SU-DHL-6 (cell line): ENCODE results near the gene EPAS1.

Source experiments
- H2AFZ ChIP-seq: fragments of 200-600 bp; sonication (generic); 2 replicates; pipeline ENCODE4 v1.6.1; 2014; ENCODE audit warnings: low read depth, mild to moderate bottlenecking, moderate library complexity, mixed read lengths, antibody characterized with exemption, low read length; ENCODE audit not compliant: severe bottlenecking
- H3F3A ChIP-seq: fragments of 200-600 bp; shearing (Covaris generic); 2 replicates; pipeline ENCODE4 v1.6.0; 2016; ENCODE audit warnings: antibody characterized with exemption, mild to moderate bottlenecking; ENCODE audit not compliant: insufficient read depth
- H3K27ac ChIP-seq: fragments of 200-600 bp; sonication (generic); 2 replicates; pipeline ENCODE4 v1.5.1; 2016; ENCODE audit warnings: low read depth, mild to moderate bottlenecking, low read length, moderate library complexity, mixed read lengths
- H3K27me3 ChIP-seq: fragments of 200-600 bp; sonication (generic), shearing (Covaris generic); 2 replicates; pipeline ENCODE4 v1.6.0; 2014; ENCODE audit warnings: mild to moderate bottlenecking, low read length
- H3K36me3 ChIP-seq: fragments of 200-600 bp; sonication (generic); 2 replicates; pipeline ENCODE4 v1.6.1; 2014; ENCODE audit warnings: mild to moderate bottlenecking, low read length, mixed read lengths
- H3K4me2 ChIP-seq: fragments of 300-600, 200-600 bp; shearing (Covaris generic), sonication (generic); 2 replicates; pipeline ENCODE4 v1.6.0; 2014; ENCODE audit warnings: low read length, low read depth, mild to moderate bottlenecking; ENCODE audit not compliant: poor library complexity, severe bottlenecking
- H3K4me3 ChIP-seq: fragments of 200-600 bp; sonication (generic); 2 replicates; pipeline ENCODE4 v1.5.1; 2014; ENCODE audit warnings: antibody characterized with exemption, low read length, mild to moderate bottlenecking, mixed read lengths; ENCODE audit not compliant: insufficient read depth, poor library complexity, severe bottlenecking
- H3K79me2 ChIP-seq: fragments of 200-600 bp; sonication (generic); 2 replicates; pipeline ENCODE4 v1.6.1; 2014; ENCODE audit warnings: mild to moderate bottlenecking, low read length, moderate library complexity; ENCODE audit not compliant: insufficient read depth
- H3K9ac ChIP-seq: fragments of 200-600 bp; sonication (generic); 2 replicates; pipeline ENCODE4 v1.7.0; 2014; ENCODE audit warnings: mild to moderate bottlenecking, low read length
- H3K9me2 ChIP-seq: fragments of 200-600 bp; sonication (generic); replicated peaks from 2 replicates; pipeline ENCODE4 v1.6.1; 2014; ENCODE audit warnings: low read length; ENCODE audit not compliant: insufficient read depth
- H3K9me3 ChIP-seq: fragments of 200-600 bp; sonication (generic); 2 replicates; pipeline ENCODE4 v1.6.1; 2014; ENCODE audit warnings: low read length, mixed read lengths; ENCODE audit not compliant: insufficient read depth
- H4K20me1 ChIP-seq: fragments of 200-600 bp; sonication (generic); 2 replicates; pipeline ENCODE4 v1.6.1; 2014; ENCODE audit warnings: low read depth, mild to moderate bottlenecking, antibody characterized with exemption, low read length, moderate library complexity, mixed read lengths
- EZH2phosphoT487 ChIP-seq: fragments of 200-600 bp; sonication (generic), shearing (Covaris generic); conservative IDR thresholded peaks from 2 replicates; pipeline ENCODE4 v1.6.1; 2018; ENCODE audit warnings: mild to moderate bottlenecking, antibody characterized with exemption, low read length, moderate library complexity, mixed read lengths
- TF ChIP-seq, protein P1 (sequence below): fragments of 200-600 bp; sonication (generic); IDR thresholded peaks from one replicate; pipeline ENCODE4 v1.5.1; 2017; ENCODE audit warnings: antibody characterized with exemption, mild to moderate bottlenecking, low read length, moderate library complexity; ENCODE audit not compliant: insufficient read depth, poor library complexity, severe bottlenecking

Gene EPAS1

GRCh38 chr2:46276642-46277041, 20.6 kb upstream of the EPAS1 start:
- no peak overlapping the region for H3K9ac ChIP-seq
- TF ChIP-seq EZH2phosphoT487 = no peak
- no peaks in the 10 kb centered on the region for H3K79me2 ChIP-seq
- no peaks in the 10 kb centered on the region for H4K20me1 ChIP-seq
- H3F3A ChIP-seq = no peaks in the 10 kb centered on the region
- no peaks in the 10 kb centered on the region for H3K36me3 ChIP-seq
- H3K27ac ChIP-seq = no peak overlapping the region
- no peaks in the 10 kb centered on the region for H3K9me3 ChIP-seq
- H2AFZ ChIP-seq = no peak overlapping the region
- H3K27me3 ChIP-seq = no peaks in the 10 kb centered on the region
- H3K4me3 ChIP-seq = no peak overlapping the region
- H3K4me2 ChIP-seq = no peak overlapping the region
- H3K9me2 ChIP-seq = no peaks in the 10 kb centered on the region

DNA sequence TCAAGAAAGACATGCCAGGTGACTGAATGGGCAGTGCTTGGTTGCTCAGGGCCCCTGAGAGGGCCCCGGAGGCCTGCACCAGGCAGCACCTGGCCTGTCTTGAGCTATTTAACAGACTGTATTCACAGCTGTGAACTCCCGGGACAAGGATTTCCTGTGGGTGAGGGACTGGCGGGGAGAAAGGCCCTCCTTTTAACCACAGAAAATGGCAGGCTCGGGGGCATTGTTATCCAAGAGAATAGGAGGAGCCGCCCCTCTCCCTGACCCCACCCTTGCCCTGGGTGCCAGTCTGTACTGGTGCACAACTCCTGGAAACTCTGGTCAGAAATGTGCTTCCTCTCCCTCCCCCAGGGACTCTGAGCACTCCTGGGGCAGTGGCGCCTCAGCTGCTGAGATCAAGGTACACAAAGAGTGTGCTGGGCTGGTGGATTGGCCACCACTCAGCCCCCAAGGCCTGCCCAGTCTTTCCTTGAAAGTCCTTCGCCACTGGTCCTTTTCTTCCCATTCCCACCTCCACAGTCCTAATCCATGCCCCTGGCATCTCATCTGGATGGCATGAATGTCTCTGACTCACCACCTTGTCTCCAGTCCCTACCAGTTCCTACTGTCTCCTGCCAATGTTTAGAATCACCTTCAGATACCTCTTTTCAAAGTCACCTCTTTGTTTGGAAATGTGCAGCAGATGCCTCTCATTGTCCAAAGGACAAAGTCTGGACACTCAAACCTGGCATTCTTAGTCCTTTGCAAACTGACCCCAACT, 19.6 kb upstream of the EPAS1 start:
- H2AFZ ChIP-seq = no peak overlapping the region
- H3K4me2 ChIP-seq = no peak overlapping the region
- H4K20me1 ChIP-seq = no peaks in the 10 kb centered on the region
- no peaks in the 10 kb centered on the region for H3K9me3 ChIP-seq
- no peaks in the 10 kb centered on the region for H3F3A ChIP-seq
- H3K79me2 ChIP-seq = no peaks in the 10 kb centered on the region
- no peak overlapping the region for H3K27ac ChIP-seq
- TF ChIP-seq, protein P1, sequence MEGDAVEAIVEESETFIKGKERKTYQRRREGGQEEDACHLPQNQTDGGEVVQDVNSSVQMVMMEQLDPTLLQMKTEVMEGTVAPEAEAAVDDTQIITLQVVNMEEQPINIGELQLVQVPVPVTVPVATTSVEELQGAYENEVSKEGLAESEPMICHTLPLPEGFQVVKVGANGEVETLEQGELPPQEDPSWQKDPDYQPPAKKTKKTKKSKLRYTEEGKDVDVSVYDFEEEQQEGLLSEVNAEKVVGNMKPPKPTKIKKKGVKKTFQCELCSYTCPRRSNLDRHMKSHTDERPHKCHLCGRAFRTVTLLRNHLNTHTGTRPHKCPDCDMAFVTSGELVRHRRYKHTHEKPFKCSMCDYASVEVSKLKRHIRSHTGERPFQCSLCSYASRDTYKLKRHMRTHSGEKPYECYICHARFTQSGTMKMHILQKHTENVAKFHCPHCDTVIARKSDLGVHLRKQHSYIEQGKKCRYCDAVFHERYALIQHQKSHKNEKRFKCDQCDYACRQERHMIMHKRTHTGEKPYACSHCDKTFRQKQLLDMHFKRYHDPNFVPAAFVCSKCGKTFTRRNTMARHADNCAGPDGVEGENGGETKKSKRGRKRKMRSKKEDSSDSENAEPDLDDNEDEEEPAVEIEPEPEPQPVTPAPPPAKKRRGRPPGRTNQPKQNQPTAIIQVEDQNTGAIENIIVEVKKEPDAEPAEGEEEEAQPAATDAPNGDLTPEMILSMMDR = no peak
- no peak for TF ChIP-seq EZH2phosphoT487
- H3K9ac ChIP-seq = no peak overlapping the region
- H3K4me3 ChIP-seq = no peak overlapping the region
- H3K9me2 ChIP-seq = no peaks in the 10 kb centered on the region
- no peaks in the 10 kb centered on the region for H3K36me3 ChIP-seq
- no peaks in the 10 kb centered on the region for H3K27me3 ChIP-seq

- Histone ChIP-seq H3K4me3 (no peak overlapping the region), H4K20me1 (no peaks in the 10 kb centered on the region), H3K27me3 (no peaks in the 10 kb centered on the region), H3K79me2 (no peaks in the 10 kb centered on the region), H3K36me3 (no peaks in the 10 kb centered on the region), H3K9me2 (no peaks in the 10 kb centered on the region), H3K27ac (no peak overlapping the region), H3K9me3 (no peaks in the 10 kb centered on the region), H3F3A (no peaks in the 10 kb centered on the region), H3K9ac (no peak overlapping the region), H2AFZ (no peak overlapping the region), H3K4me2 (no peak overlapping the region)
- TF ChIP-seq, protein P1 = no peak
- TF ChIP-seq EZH2phosphoT487 = no peak
Observed at GRCh38 chr2:46278952-46279351, 18.3 kb upstream of the EPAS1 start.

DNA sequence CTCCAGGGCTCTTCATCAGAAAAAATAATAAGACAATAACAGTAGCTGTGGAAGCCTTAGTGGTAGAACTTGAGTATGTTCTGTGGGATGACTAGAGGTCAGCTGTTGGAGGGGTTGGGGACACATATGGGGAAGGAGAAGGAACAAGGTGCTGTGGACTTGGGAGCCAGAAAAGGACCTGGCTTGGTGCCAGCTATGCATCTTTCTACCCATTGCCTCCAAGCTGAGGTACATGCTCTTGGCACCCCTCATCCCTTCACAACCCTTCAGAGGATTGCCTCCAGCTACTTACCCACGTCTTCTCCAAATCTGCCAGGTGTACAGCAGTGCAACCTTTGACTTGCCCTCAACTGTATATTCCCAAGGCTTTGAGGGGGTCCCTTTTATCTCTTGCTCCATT, 15.3 kb upstream of the EPAS1 start:
- Histone ChIP-seq H3K4me3 (no peak overlapping the region), H4K20me1 (no peaks in the 10 kb centered on the region), H2AFZ (no peak overlapping the region), H3F3A (no peaks in the 10 kb centered on the region), H3K9me2 (no peaks in the 10 kb centered on the region), H3K4me2 (no peak overlapping the region), H3K27me3 (no peaks in the 10 kb centered on the region), H3K9ac (no peak overlapping the region), H3K9me3 (no peaks in the 10 kb centered on the region), H3K79me2 (no peaks in the 10 kb centered on the region), H3K36me3 (no peaks in the 10 kb centered on the region), H3K27ac (no peak overlapping the region)
- no peak for TF ChIP-seq EZH2phosphoT487
- TF ChIP-seq, protein P1 = no peak
